ENCODE results near the gene SEMA5A. TPM values are rescaled to one million over a fixed set of nuclear protein-coding genes. Genes with fewer than 3 reads are reported as not detected.

The SEMA5A gene
- total and polyA plus RNA-seq, 2 of the 13 experiments (the other 11 are each of a cell fraction or from before 2014, with no cell fraction given) = 0.01 TPM; not detected in 1

DNA sequence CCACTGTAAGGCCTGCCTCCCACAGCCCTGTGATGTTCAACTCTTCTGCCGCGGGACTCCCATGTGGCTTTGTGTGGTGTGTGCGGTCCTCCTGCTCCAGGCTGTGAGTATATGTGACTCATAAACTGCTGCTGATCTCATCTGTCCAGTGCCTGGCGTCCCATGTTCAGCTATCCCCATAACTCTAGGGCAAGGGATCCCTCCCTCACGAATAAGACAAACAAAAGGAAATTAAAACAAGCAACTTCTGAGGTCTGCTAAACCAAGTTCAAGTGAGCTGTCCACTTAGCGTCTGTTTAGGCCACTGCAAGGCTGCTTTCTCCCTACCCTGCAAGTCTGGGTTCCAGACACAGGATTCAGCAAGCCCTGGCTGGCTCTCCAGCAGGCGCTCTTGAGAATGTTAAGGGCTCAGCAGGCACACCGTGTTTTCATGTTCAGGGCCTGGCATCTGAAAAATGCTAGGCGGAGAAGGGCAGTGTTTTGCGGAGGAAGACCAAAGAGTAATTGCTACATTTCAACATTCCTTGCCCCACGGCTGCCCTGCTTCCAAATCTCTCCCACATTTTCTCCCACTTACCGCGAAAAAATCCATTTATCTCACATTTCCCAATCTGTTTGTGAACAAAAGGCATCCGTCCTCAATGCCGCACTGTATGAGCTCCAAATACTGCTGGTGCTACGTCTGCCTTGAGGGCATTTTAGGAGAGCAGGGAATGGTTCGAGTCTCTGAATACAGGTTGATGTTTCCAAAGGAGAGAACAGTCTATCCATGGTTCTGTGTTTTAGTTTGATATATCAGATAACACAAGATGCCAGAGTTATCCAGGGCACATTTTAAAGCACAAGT, 280.2 kb downstream of the SEMA5A start:
- no TSS peak for BruUV-seq (replicated peaks)
- H3K79me2 ChIP-seq (ENCODE audit: insufficient read depth, low read length) = no peaks in the 10 kb centered on the region
- ChIA-PET POLR2A (no interaction called here), CTCF (ENCODE audit: low intra/inter-chr PET ratio, low total read pairs) (no interaction called here)
- no peaks in the 10 kb centered on the region for H4K20me1 ChIP-seq (ENCODE audit: insufficient read depth, low read length)
- in situ Hi-C loops (cut with HindIII; ENCODE audit: extremely low pct_ligation_motif_present, low pct_unique_long_range_greater_than_20kb) (no loop called here), intact Hi-C loops (cut with micrococcal nuclease; ENCODE audit: unreplicated experiment) (no loop called here)
- TF ChIP-seq ZNF205 (CRISPR knock-in tag; IDR thresholded peaks at IDR 0.05) = no peak
- TF ChIP-seq PLRG1 (conservative IDR thresholded peaks at IDR 0.05) = no peak
- H3K27me3 ChIP-seq (ENCODE audit: control insufficient read depth in 1 of 2, insufficient read depth in 2 of 2, low read length in 2 of 2) = no peaks in the 10 kb centered on the region
- FAIRE-seq (no peak), ATAC-seq (peak; percentile 35), DNase-seq (ENCODE audit: low spot score) (no peak)
- 0 out of 2 replicates have a peak, but pooled peaks cover 8% of the 10 kb centered on the region for H3K9me3 ChIP-seq (ENCODE audit: low read length)
- no peak overlapping the region for H2AFZ ChIP-seq (ENCODE audit: low read length)
- H3K4me3 ChIP-seq (replicated peaks in 1 of 3; ENCODE audit: insufficient read depth in 1 of 3, low read depth in 2 of 3, low read length in 3 of 3) = no peak overlapping the region
- no peak overlapping the region for H3K9ac ChIP-seq (ENCODE audit: insufficient read depth, low read depth, low read length)
- H3K27ac ChIP-seq (ENCODE audit: extremely low read length, insufficient read depth, low read length) = no peak overlapping the region
- no peaks in the 10 kb centered on the region for H3K36me3 ChIP-seq (replicated peaks in 1 of 2; ENCODE audit: control insufficient read depth in 1 of 2, insufficient read depth in 2 of 2, low read length in 2 of 2)
- no peaks in the 10 kb centered on the region for H3K4me1 ChIP-seq (ENCODE audit: insufficient read depth, low read length)
- WGBS (ENCODE audit: low lambda C conversion rate) = 4% methylated on average over 17 of the region's 17 CpGs
- H3K4me2 ChIP-seq (ENCODE audit: low read depth, low read length) = no peak overlapping the region

DNA sequence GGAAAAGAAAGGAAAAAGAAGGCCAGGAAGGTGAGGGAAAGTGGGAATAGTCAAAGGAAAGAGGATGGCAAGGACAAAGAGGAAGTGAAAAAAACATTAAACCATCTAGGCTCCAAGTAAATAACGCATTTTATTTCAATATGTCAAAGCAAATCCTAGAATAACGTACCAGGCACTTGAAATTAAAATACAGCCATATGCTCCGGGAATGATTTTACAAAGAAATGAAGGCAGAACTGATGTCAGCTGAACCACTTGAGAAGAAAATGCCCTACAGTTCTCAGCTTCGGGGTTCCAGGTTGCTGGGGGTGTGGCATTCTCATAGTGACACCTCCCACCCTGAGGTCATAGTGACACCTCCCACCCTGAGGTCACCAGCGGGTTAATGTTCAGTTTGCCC, 281.6 kb downstream of the SEMA5A start:
- no peak for TF ChIP-seq ZNF350 (CRISPR knock-in tag; IDR thresholded peaks at IDR 0.05; ENCODE audit: borderline replicate concordance, low read depth)
- no peak for TF ChIP-seq FOXO1 (CRISPR knock-in tag; IDR thresholded peaks at IDR 0.05)
- TF ChIP-seq ZNF768 (CRISPR knock-in tag; IDR thresholded peaks at IDR 0.05) = no peak
- TF ChIP-seq ZNF501 (CRISPR knock-in tag; IDR thresholded peaks at IDR 0.05) = no peak
- TF ChIP-seq ZMAT3 (CRISPR knock-in tag; conservative IDR thresholded peaks at IDR 0.05) = no peak
- TF ChIP-seq ZFP36L2 (CRISPR knock-in tag; IDR thresholded peaks at IDR 0.05) = no peak
- no peak for TF ChIP-seq ZZZ3 (CRISPR knock-in tag; IDR thresholded peaks at IDR 0.05; ENCODE audit: borderline replicate concordance)
- no peak for TF ChIP-seq PHF20 (CRISPR knock-in tag; IDR thresholded peaks at IDR 0.05)
- no peak for TF ChIP-seq ZNF576 (CRISPR knock-in tag; IDR thresholded peaks at IDR 0.05)
- TF ChIP-seq, protein P1, sequence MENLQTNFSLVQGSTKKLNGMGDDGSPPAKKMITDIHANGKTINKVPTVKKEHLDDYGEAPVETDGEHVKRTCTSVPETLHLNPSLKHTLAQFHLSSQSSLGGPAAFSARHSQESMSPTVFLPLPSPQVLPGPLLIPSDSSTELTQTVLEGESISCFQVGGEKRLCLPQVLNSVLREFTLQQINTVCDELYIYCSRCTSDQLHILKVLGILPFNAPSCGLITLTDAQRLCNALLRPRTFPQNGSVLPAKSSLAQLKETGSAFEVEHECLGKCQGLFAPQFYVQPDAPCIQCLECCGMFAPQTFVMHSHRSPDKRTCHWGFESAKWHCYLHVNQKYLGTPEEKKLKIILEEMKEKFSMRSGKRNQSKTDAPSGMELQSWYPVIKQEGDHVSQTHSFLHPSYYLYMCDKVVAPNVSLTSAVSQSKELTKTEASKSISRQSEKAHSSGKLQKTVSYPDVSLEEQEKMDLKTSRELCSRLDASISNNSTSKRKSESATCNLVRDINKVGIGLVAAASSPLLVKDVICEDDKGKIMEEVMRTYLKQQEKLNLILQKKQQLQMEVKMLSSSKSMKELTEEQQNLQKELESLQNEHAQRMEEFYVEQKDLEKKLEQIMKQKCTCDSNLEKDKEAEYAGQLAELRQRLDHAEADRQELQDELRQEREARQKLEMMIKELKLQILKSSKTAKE (CRISPR knock-in tag; IDR thresholded peaks at IDR 0.05; ENCODE audit: borderline replicate concordance) = no peak
- TF ChIP-seq ZBTB8A (CRISPR knock-in tag; IDR thresholded peaks at IDR 0.05; ENCODE audit: borderline replicate concordance, low read depth) = no peak
- no peak for TF ChIP-seq NFKB2 (CRISPR knock-in tag; IDR thresholded peaks at IDR 0.05; ENCODE audit: borderline replicate concordance)
- BruUV-seq (replicated peaks) = no TSS peak
- no peaks in the 10 kb centered on the region for H3K4me1 ChIP-seq (ENCODE audit: insufficient read depth, low read length)

More for the DNA sequence above, 281.6 kb downstream of the SEMA5A start:
- WGBS (ENCODE audit: low lambda C conversion rate) = 7% methylated on average over 5 of the region's 5 CpGs
- H4K20me1 ChIP-seq (ENCODE audit: insufficient read depth, low read length) = no peaks in the 10 kb centered on the region
- no peak overlapping the region for H3K4me2 ChIP-seq (ENCODE audit: low read depth, low read length)
- in situ Hi-C loops (cut with HindIII; ENCODE audit: extremely low pct_ligation_motif_present, low pct_unique_long_range_greater_than_20kb) = no loop called here
- H2AFZ ChIP-seq (ENCODE audit: low read length) = no peak overlapping the region
- no peak overlapping the region for H3K27ac ChIP-seq (ENCODE audit: extremely low read length, insufficient read depth, low read length)
- no peaks in the 10 kb centered on the region for H3K36me3 ChIP-seq (replicated peaks in 1 of 2; ENCODE audit: control insufficient read depth in 1 of 2, insufficient read depth in 2 of 2, low read length in 2 of 2)
- CTCF ChIA-PET (ENCODE audit: low intra/inter-chr PET ratio, low total read pairs) = no interaction called here
- no peak overlapping the region for H3K9ac ChIP-seq (ENCODE audit: insufficient read depth, low read depth, low read length)
- intact Hi-C loops (cut with micrococcal nuclease; ENCODE audit: unreplicated experiment) = no loop called here
- ATAC-seq (no peak), FAIRE-seq (no peak), DNase-seq (ENCODE audit: low spot score) (no peak)
- H3K27me3 ChIP-seq (ENCODE audit: control insufficient read depth in 1 of 2, insufficient read depth in 2 of 2, low read length in 2 of 2) = no peaks in the 10 kb centered on the region
- POLR2A ChIA-PET = no interaction called here
- no peak overlapping the region for H3K4me3 ChIP-seq (replicated peaks in 1 of 3; ENCODE audit: insufficient read depth in 1 of 3, low read depth in 2 of 3, low read length in 3 of 3)
- H3K79me2 ChIP-seq (ENCODE audit: insufficient read depth, low read length) = no peaks in the 10 kb centered on the region
- H3K9me3 ChIP-seq (ENCODE audit: low read length) = 0 out of 2 replicates have a peak, but pooled peaks cover 8% of the 10 kb centered on the region
